K562 (cell line): ENCODE results near the gene RFNG. TPM values are rescaled to one million over a fixed set of nuclear protein-coding genes. Genes with fewer than 3 reads are reported as not detected.

Source experiments
- CREBBP ChIP-seq: IDR thresholded peaks from one replicate; pipeline ENCODE4 v1.6.1; 2012; ENCODE audit warnings: low read depth, mild to moderate bottlenecking, control low read depth, inconsistent platforms, low read length
- HCFC1 ChIP-seq: IDR thresholded peaks from 2 replicates; pipeline ENCODE4 v1.6.1; 2012; ENCODE audit warnings: low read depth, low read length, improper control_type of control experiment
- HNRNPL ChIP-seq: fragments of 200-400 bp; formaldehyde crosslinking; IDR thresholded peaks from 2 replicates; pipeline ENCODE4 v1.6.1; 2017; ENCODE audit warnings: low read depth, mild to moderate bottlenecking, low read length
- NFIX ChIP-seq: fragments of 250-450 bp; sonication (Bioruptor Pico); IDR thresholded peaks from 2 replicates; pipeline ENCODE4 v1.4.0; 2020; ENCODE audit warnings: low read depth, mild to moderate bottlenecking, moderate library complexity
- NRF1 ChIP-seq, 2 experiments: fragments of 450-650 bp; IDR thresholded peaks in 1 of 2; conservative IDR thresholded peaks in 1 of 2; 2 replicates each; pipeline ENCODE4 v1.6.1; 2014; ENCODE audit warnings: mild to moderate bottlenecking in 2 of 2
- PML ChIP-seq: IDR thresholded peaks from 2 replicates; pipeline ENCODE4 v1.6.1; 2012; ENCODE audit warnings: low read length, inconsistent platforms
- POLR2AphosphoS5 ChIP-seq: IDR thresholded peaks from 2 replicates; pipeline ENCODE4 v1.6.1; 2011; ENCODE audit warnings: mild to moderate bottlenecking, low read depth, low read length, moderate library complexity; ENCODE audit not compliant: control insufficient read depth, insufficient read depth
- POLR2G ChIP-seq: fragments of 200-400 bp; formaldehyde crosslinking; IDR thresholded peaks from 2 replicates; pipeline ENCODE4 v1.6.1; 2017; ENCODE audit warnings: low read depth, mild to moderate bottlenecking, antibody characterized with exemption, low read length, moderate library complexity
- RBFOX2 ChIP-seq: fragments of 200-400 bp; formaldehyde crosslinking; IDR thresholded peaks from 2 replicates; pipeline ENCODE4 v1.6.1; 2017; ENCODE audit warnings: low read depth, mild to moderate bottlenecking, low read length, moderate library complexity
- SAFB ChIP-seq: fragments of 200-400 bp; formaldehyde crosslinking; IDR thresholded peaks from 2 replicates; pipeline ENCODE4 v1.6.1; 2017; ENCODE audit warnings: low read depth, low read length, borderline replicate concordance
- SMARCA5 ChIP-seq: fragments of 450-650 bp; IDR thresholded peaks from 2 replicates; pipeline ENCODE4 v1.6.1; 2016
- SUPT5H ChIP-seq: fragments of 450-650 bp; IDR thresholded peaks from 2 replicates; pipeline ENCODE4 v1.6.1; 2016
- TAF7 ChIP-seq: fragments of 450-650 bp; IDR thresholded peaks from 2 replicates; pipeline ENCODE4 v1.6.1; 2016; ENCODE audit warnings: missing genetic modification characterization, missing compliant biosample characterization
- TCFL5 ChIP-seq: fragments of 250-450 bp; sonication (Bioruptor Pico); conservative IDR thresholded peaks from 2 replicates; pipeline ENCODE4 v1.6.1; 2021; ENCODE audit warnings: mild to moderate bottlenecking, moderate library complexity, matching md5 sums
- YY1 ChIP-seq, 3 experiments: IDR thresholded peaks; 2 replicates each; pipeline ENCODE4 v1.6.1; 2011; ENCODE audit warnings: low read length in 2 of 3, mild to moderate bottlenecking in 2 of 3, moderate library complexity in 2 of 3, borderline replicate concordance in 1 of 3, control low read depth in 1 of 3, low read depth in 1 of 3; ENCODE audit not compliant: insufficient read depth in 3 of 3, insufficient replicate concordance in 2 of 3, control insufficient read depth in 1 of 3, insufficient read length in 1 of 3; ENCODE audit errors: extremely low read depth in 1 of 3
- ZBED1 ChIP-seq: IDR thresholded peaks from 2 replicates; pipeline ENCODE4 v1.6.1; 2014
- ZEB2 ChIP-seq: fragments of 450-650 bp; IDR thresholded peaks from 2 replicates; pipeline ENCODE4 v1.6.1; 2016
- ZFP36 ChIP-seq: fragments of 150-350 bp; IDR thresholded peaks from 2 replicates; pipeline ENCODE4 v1.6.1; 2018; ENCODE audit warnings: low read length, low read depth; ENCODE audit not compliant: partially characterized antibody
- ZNF253 ChIP-seq: fragments of 250-450 bp; sonication (Bioruptor Pico); conservative IDR thresholded peaks from 2 replicates; pipeline ENCODE4 v1.6.1; 2021; ENCODE audit warnings: mild to moderate bottlenecking
- ZNF589 ChIP-seq: fragments of 200-800 bp; sonication (Bioruptor generic); IDR thresholded peaks from 2 replicates; pipeline ENCODE4 v1.6.1; 2016; ENCODE audit warnings: low read depth, missing genetic modification characterization, missing compliant biosample characterization
- polyA plus RNA-seq, 8 experiments: library from polyadenylated mRNA; depleted of rRNA in 4 of 8; stranded (reverse) in 5 of 8; unstranded in 3 of 8; fragments of >200 nt; fragmentation: Nextera tagmentation in 2 of 8; fragmentation: Illumina TruSeq in 1 of 8; extraction: Ambion mirVana in 2 of 8; extraction: Trizol in 1 of 8; gene quantifications; 2 replicates each; pipeline versions ENCODE4 v1.2.1 to v1.2.3, GENCODE V29; 2011 to 2014; ENCODE audit warnings: inconsistent platforms in 1 of 8, missing spikeins in 1 of 8
- total RNA-seq, 7 experiments: library from RNA; depleted of rRNA in 6 of 7; stranded (reverse); fragments of >200 nt in 6 of 7; fragmentation: Illumina TruSeq in 2 of 7; extraction: Trizol in 2 of 7; gene quantifications; 2 replicates each; pipeline versions ENCODE4 v1.2.1 to v1.2.3, GENCODE V29; 2011 to 2021; ENCODE audit warnings: low replicate concordance in 1 of 7
- TF ChIP-seq, protein P1 (sequence below): fragments of 250-450 bp; sonication (Bioruptor Pico); IDR thresholded peaks from 2 replicates; pipeline ENCODE4 v1.4.0; 2020

RFNG gene
- total and polyA plus RNA-seq, 9 of the 15 experiments (the other 6 are each of a cell fraction or from before 2014, with no cell fraction given) = 0.32 to 32.8 (median 9.5) TPM

DNA sequence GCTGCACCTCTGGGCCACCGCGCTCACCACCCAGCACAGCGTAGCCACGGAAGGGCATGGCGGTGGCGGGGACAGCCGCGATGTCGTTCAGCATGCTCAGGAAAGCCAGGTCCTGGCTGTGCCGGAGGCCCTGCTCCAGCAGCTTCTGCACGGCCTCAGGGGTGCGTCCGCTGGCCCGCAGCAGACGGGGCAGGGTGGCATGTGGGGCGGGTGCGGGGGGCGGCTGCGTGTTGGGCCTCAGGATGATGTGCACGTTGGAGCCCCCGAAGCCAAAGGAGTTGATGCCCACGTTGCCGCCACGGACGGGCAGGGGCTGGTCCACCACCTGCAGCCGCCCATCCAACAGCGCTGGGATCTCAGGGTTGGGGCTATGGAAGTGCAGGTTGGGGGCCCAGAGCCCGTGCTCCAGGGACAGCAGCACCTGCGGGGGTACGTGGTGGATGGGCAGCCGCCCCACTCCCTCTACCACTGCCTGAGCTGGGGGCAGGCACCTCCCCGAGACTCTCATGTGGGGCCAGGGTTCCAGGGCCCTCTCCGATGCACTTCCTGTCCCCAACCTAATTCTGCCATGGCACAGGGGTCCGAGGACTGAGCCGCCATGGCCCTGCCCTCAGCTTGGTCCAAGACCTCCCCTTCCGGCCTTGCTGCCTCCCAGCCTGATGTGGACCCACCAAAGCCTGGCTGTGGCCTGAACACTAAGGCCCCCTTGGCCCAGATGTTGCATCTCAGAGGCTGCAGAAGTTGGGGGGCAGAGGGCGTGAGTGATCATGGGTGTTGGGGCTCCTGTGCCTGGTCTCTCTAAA, 39.9 kb upstream of the RFNG start (continued):
- no peak for TF ChIP-seq CREBBP
- TF ChIP-seq ZBED1 = no peak; the same call in 1 of the 2 replicates
- TF ChIP-seq NFIX = no peak
- TF ChIP-seq TCFL5 (CRISPR knock-in tag) = no peak
- TF ChIP-seq ZNF253 (CRISPR knock-in tag) = no peak
- TF ChIP-seq ZFP36 = no peak
- TF ChIP-seq ZNF589 = no peak
- no peak for TF ChIP-seq NRF1 (conservative IDR thresholded peaks at IDR 0.05 in 1 of 2, IDR thresholded peaks at IDR 0.05 in 1 of 2)
- peak; percentile 75 for TF ChIP-seq RBFOX2
- TF ChIP-seq, protein P1, sequence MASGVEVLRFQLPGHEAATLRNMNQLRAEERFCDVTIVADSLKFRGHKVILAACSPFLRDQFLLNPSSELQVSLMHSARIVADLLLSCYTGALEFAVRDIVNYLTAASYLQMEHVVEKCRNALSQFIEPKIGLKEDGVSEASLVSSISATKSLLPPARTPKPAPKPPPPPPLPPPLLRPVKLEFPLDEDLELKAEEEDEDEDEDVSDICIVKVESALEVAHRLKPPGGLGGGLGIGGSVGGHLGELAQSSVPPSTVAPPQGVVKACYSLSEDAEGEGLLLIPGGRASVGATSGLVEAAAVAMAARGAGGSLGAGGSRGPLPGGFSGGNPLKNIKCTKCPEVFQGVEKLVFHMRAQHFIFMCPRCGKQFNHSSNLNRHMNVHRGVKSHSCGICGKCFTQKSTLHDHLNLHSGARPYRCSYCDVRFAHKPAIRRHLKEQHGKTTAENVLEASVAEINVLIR (CRISPR knock-in tag) = no peak
- TF ChIP-seq HCFC1 = no peak
- TF ChIP-seq POLR2AphosphoS5 = peak; percentile 63
- peak; percentile 77 for TF ChIP-seq HNRNPL
- TF ChIP-seq SAFB = 0 out of 2 replicates have a peak, but pooled peaks have one; percentile 26
- TF ChIP-seq ZEB2 = no peak
- no peak; the same call in 1 of the 2 replicates for TF ChIP-seq PML
- peak; percentile 71 for TF ChIP-seq POLR2G
- no peak for TF ChIP-seq TAF7 (tag)
- TF ChIP-seq YY1 (IDR thresholded peaks at IDR 0.05; ENCODE audit: borderline replicate concordance in 1 of 3, control insufficient read depth in 1 of 3, extremely low read depth in 1 of 3, insufficient read depth in 3 of 3, insufficient read length in 1 of 3, insufficient replicate concordance in 2 of 3, low read depth in 1 of 3, low read length in 2 of 3) = peak in 1 of 3 experiments; percentile 11
- TF ChIP-seq SUPT5H = peak; percentile 4
- no peak for TF ChIP-seq SMARCA5
